ENCODE results near the gene RPL36.

RPL36 gene

DNA sequence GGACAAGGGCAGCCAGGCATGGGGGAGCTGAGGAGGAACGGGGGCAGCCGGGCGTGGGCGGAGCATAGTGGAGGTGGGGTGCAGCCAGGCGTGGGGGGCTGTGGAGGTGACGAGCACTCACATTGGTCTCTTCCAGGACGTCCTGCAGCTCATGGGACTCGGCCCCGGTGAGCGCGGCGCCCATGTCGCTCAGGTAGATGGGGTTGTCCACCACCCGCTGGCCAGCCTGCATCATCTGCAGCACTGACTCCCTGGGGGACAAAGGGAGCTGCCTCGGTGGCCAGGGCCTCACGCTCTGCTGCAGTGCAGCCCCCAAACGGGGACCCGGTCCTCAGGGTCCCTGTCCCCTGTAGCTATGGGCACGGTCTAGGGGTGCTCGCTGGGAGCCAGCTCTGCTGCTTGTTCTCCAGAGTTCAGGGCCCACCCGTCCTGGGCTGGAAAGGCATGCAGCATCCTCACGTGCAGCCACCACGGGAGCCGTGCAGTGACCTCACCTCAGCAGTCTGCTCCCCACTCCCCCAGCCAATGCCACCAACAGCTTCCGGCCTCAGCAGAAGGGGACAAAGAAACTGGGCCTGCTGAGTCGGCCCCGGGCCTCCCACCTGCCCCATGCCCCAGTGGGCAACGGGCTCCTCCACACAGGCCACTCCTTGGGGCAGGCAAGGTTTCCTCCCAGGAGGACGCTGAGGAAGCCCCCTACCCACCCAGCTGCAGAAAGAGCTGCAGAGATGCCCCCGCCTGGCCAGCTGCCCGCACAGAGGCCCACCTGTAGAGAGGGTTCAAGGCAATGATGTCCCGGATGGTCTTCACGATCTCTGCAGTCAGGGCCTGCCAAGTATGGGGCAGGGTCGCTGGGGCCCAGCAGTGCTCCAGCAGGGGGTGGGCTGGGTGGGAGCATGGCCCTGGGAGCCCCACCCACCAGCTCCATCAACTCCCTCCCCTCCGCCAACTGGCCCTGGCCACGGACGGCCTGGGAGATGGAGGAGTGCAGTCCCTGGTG lies 17.8 kb downstream of the RPL36 start:
- no peak for TF ChIP-seq CTCF (IDR thresholded peaks at IDR 0.05; ENCODE audit: insufficient read depth, low read depth, low read length, missing control alignments)
- no peak overlapping the region for H3K4me3 ChIP-seq (ENCODE audit: low read length)

DNA sequence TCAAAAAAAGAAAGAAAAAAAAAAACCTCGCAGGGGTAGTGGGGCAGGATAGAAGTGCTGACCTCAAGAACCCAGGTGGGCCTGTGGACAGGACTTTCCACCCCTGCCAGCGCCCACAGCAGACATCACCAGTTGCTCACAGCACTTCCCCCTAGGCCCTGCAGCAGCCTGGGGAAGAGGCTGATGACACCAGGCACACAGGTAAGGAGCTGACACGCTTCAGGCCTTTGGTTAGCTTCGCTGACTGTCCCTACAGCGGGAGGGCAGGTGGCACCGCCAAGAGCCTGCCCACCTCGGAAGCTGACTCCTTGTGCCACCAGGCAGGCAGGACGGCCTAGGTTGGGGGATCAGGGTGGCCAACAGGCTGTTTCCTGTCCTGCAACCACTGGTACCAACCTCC lies 20.9 kb downstream of the RPL36 start:
- no peak overlapping the region for H3K4me3 ChIP-seq (ENCODE audit: low read length)
- no peak for DNase-seq (ENCODE audit: low read depth)
- no peak for TF ChIP-seq CTCF (IDR thresholded peaks at IDR 0.05; ENCODE audit: insufficient read depth, low read depth, low read length, missing control alignments)

More for the DNA sequence above, 17.8 kb downstream of the RPL36 start:
- no peak for DNase-seq (ENCODE audit: low read depth)

DNA sequence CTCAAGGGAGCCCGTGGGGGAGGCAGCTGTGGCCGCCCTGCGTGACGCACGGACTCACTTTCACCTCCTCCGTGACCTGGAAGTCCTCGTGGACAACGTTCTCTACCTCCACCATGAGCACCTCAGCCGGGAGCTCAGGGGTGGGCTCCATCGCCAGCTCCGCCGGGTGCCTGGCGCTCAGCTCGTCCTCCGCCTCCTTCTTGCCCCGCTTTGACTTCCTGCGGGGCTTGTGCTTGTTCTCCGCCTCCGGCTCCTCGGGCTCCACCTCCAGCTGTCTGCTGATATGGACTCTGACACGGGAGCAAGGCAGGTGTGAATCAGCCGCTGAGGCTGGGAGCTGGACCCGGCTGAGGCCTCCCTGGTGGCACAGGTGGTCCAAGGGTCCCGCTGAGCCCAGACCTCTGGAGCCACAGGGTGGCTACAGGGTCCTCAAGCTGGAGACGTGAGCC lies 21.6 kb downstream of the RPL36 start:
- no peak for DNase-seq (ENCODE audit: low read depth)
- TF ChIP-seq CTCF (IDR thresholded peaks at IDR 0.05; ENCODE audit: insufficient read depth, low read depth, low read length, missing control alignments) = no peak
- no peak overlapping the region for H3K4me3 ChIP-seq (ENCODE audit: low read length)

- no peak overlapping the region for H3K4me3 ChIP-seq (ENCODE audit: low read length)
Measured at GRCh38 chr19:5713228-5713627, 23.1 kb downstream of the RPL36 start.

GRCh38 chr19:5714816-5715215 lies 24.7 kb downstream of the RPL36 start:
- TF ChIP-seq CTCF (IDR thresholded peaks at IDR 0.05; ENCODE audit: insufficient read depth, low read depth, low read length, missing control alignments) = no peak
- H3K4me3 ChIP-seq (ENCODE audit: low read length) = no peak overlapping the region
- no peak for DNase-seq (ENCODE audit: low read depth)

More at GRCh38 chr19:5713228-5713627, 23.1 kb downstream of the RPL36 start:
- no peak for TF ChIP-seq CTCF (IDR thresholded peaks at IDR 0.05; ENCODE audit: insufficient read depth, low read depth, low read length, missing control alignments)
- DNase-seq (ENCODE audit: low read depth) = no peak

DNA sequence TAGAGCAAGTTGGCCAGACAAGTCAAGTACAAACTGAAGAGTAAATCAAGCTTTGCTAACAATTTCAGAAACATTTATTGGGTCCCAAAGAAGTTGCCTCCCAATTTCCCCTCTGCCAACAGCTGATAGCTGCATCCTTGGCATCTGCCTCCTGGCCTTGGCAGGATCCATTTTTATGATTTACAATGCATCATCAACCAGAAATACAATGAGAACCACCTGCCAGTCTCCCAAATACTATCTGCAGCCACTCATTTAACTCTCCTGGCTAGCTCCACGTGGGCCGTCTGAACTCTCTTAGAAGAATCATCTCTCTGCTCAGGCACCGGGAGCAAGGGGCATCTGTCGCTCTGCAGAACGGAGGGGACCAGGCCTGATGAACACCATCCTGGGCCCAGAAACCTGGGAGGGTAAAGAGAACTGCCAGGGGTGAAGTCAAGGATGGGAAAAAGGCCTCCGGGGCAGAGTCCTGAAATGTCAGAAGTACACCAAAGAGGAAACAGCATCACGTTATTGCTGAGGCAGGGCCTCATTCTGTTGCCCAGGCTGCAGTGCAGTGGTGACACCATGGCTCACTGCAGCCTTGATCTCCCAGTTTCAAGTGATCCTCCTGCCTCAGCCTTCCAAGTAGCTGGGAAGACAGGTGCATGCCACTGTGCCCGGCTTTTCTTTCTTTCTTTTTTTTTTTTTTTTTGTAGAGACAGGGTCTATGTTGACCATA lies 27.3 kb downstream of the RPL36 start:
- H3K4me3 ChIP-seq (ENCODE audit: low read length) = no peak overlapping the region
- TF ChIP-seq CTCF (IDR thresholded peaks at IDR 0.05; ENCODE audit: insufficient read depth, low read depth, low read length, missing control alignments) = no peak
- no peak for DNase-seq (ENCODE audit: low read depth)

Data from epithelial cell of esophagus (primary cell).